A549 (cell line): ENCODE results near the gene USP32. TPM values are rescaled to one million over a fixed set of nuclear protein-coding genes. Genes with fewer than 3 reads are reported as not detected.
"Not testable (repeated sequence)": the region's sequence is repeated elsewhere in the genome, so short reads cannot be mapped to it uniquely, and the experiment has no call there.

Source experiments
- ATAC-seq, 2 experiments: fragments of 200-7000 bp in 1 of 2; fragments of >200 bp in 1 of 2; cut with Nextera tagmentation in 1 of 2; cut with Tn5 transposase in 1 of 2; 3 replicates each; pipeline versions ENCODE4 v1.8.0 to v1.9.1; 2018 to 2020; ENCODE audit warnings: mild to moderate bottlenecking in 1 of 2, moderate library complexity in 1 of 2
- CTCF ChIA-PET: fragments of 300-600 bp; sonication (Branson Sonifier 250); formaldehyde crosslinking; extraction: SDS; loops from one replicate; lab custom pipeline; 2021; ENCODE audit warnings: antibody characterized with exemption, inconsistent platforms; lab: Yijun Ruan, JAX
- POLR2A ChIA-PET: fragments of 350-600 bp; formaldehyde crosslinking; extraction: SDS; loops from one replicate; lab custom pipeline; 2021; ENCODE audit warnings: antibody characterized with exemption, inconsistent platforms; lab: Yijun Ruan, JAX
- DNase-seq, 2 experiments: peaks; one replicate each; pipeline versions ENCODE4 v3.0.0 to v3.0.0-alpha.2; 2011 to 2016; ENCODE audit warnings: low read depth in 1 of 2, low spot score in 1 of 2
- FAIRE-seq: peaks from 2 replicates; lab custom pipeline; 2011; peaks lifted over from hg19 to GRCh38; lab: Jason Lieb, UNC
- H3K27ac ChIP-seq, 2 experiments: fragments of >200 bp; sonication (Bioruptor Twin); formaldehyde crosslinking; 3 replicates each; pipeline ENCODE4 v1.5.1; 2016 to 2017
- H3K4me1 ChIP-seq: fragments of >200 bp; sonication (Bioruptor Twin); formaldehyde crosslinking; 3 replicates; pipeline ENCODE4 v1.6.1; 2016
- H3K4me2 ChIP-seq: fragments of >200 bp; sonication (Bioruptor Twin); formaldehyde crosslinking; 3 replicates; pipeline ENCODE4 v1.6.1; 2016
- H3K4me3 ChIP-seq: fragments of >200 bp; sonication (Bioruptor Twin); formaldehyde crosslinking; 3 replicates; pipeline ENCODE4 v1.5.1; 2016
- H3K9me3 ChIP-seq: fragments of >200 bp; sonication (Bioruptor Twin); formaldehyde crosslinking; 3 replicates; pipeline ENCODE4 v1.6.1; 2016
- BCL3 ChIP-seq: fragments of >200 bp; sonication (Bioruptor Twin); formaldehyde crosslinking; IDR thresholded peaks from 3 replicates; pipeline ENCODE4 v1.6.1; 2016
- CBX2 ChIP-seq: fragments of 200-600 bp; sonication (generic); IDR thresholded peaks from 2 replicates; pipeline ENCODE4 v1.6.1; 2016; ENCODE audit warnings: low read depth, mild to moderate bottlenecking, borderline replicate concordance
- CBX8 ChIP-seq: fragments of 200-600 bp; sonication (generic); IDR thresholded peaks from 2 replicates; pipeline ENCODE4 v1.6.1; 2016
- CEBPB ChIP-seq, 2 experiments: fragments of >200 bp in 1 of 2; sonication (Bioruptor Twin) in 1 of 2; formaldehyde crosslinking in 1 of 2; IDR thresholded peaks; 2 replicates each; pipeline ENCODE4 v1.6.1; 2012 to 2016
- CHD4 ChIP-seq: fragments of 200-600 bp; sonication (generic); IDR thresholded peaks from 2 replicates; pipeline ENCODE4 v1.6.1; 2016; ENCODE audit warnings: antibody characterized with exemption, mild to moderate bottlenecking, borderline replicate concordance
- CTCF ChIP-seq: fragments of >200 bp; sonication (Bioruptor Twin); formaldehyde crosslinking; IDR thresholded peaks from 3 replicates; pipeline ENCODE4 v1.5.1; 2016
- EHF ChIP-seq: fragments of 250-450 bp; sonication (Bioruptor Pico); IDR thresholded peaks from 2 replicates; pipeline ENCODE4 v1.5.0; 2020; ENCODE audit warnings: mild to moderate bottlenecking
- EHMT2 ChIP-seq: fragments of 200-600 bp; sonication (generic); IDR thresholded peaks from 2 replicates; pipeline ENCODE4 v1.6.1; 2016; ENCODE audit warnings: antibody characterized with exemption, low read depth, mild to moderate bottlenecking, moderate library complexity
- ELK1 ChIP-seq: fragments of 150-350 bp; IDR thresholded peaks from 2 replicates; pipeline ENCODE4 v1.6.1; 2014; ENCODE audit warnings: low read depth, mild to moderate bottlenecking, low read length
- ESRRA ChIP-seq: fragments of 150-350 bp; IDR thresholded peaks from 2 replicates; pipeline ENCODE4 v1.6.1; 2014; ENCODE audit warnings: mild to moderate bottlenecking, low read length, borderline replicate concordance
- FOSB ChIP-seq: fragments of 250-450 bp; sonication (Bioruptor Pico); IDR thresholded peaks from 2 replicates; pipeline ENCODE4 v1.5.0; 2020; ENCODE audit warnings: mild to moderate bottlenecking, moderate library complexity
- FOXS1 ChIP-seq: fragments of 250-450 bp; sonication (Bioruptor Pico); IDR thresholded peaks from 2 replicates; pipeline ENCODE4 v1.5.0; 2020; ENCODE audit warnings: mild to moderate bottlenecking, moderate library complexity
- HDAC2 ChIP-seq: fragments of 200-600 bp; sonication (generic); IDR thresholded peaks from 2 replicates; pipeline ENCODE4 v1.6.1; 2016
- HOXA7 ChIP-seq: fragments of 250-450 bp; sonication (Bioruptor Pico); IDR thresholded peaks from 2 replicates; pipeline ENCODE4 v1.5.0; 2020; ENCODE audit warnings: mild to moderate bottlenecking, moderate library complexity
- MAFK ChIP-seq: fragments of 450-650 bp; IDR thresholded peaks from 2 replicates; pipeline ENCODE4 v1.6.1; 2014; ENCODE audit not compliant: partially characterized antibody
- MYC ChIP-seq: IDR thresholded peaks from 2 replicates; pipeline ENCODE4 v1.6.1; 2012; ENCODE audit warnings: mild to moderate bottlenecking, inconsistent platforms, low read length, improper control_type of control experiment, borderline replicate concordance
- NFE2L2 ChIP-seq: fragments of 150-350 bp; conservative IDR thresholded peaks from 2 replicates; pipeline ENCODE4 v1.6.1; 2014; ENCODE audit warnings: low read length
- NPAS2 ChIP-seq: fragments of 250-450 bp; sonication (Bioruptor Pico); IDR thresholded peaks from 2 replicates; pipeline ENCODE4 v1.8.0; 2022; ENCODE audit warnings: mild to moderate bottlenecking, moderate library complexity, borderline replicate concordance
- NR3C1 ChIP-seq: fragments of >200 bp; sonication (Bioruptor Twin); formaldehyde crosslinking; IDR thresholded peaks from 3 replicates; pipeline ENCODE4 v1.6.1; 2017
- PHF8 ChIP-seq: fragments of 200-600 bp; sonication (generic); IDR thresholded peaks from 2 replicates; pipeline ENCODE4 v1.6.1; 2016; ENCODE audit warnings: low read depth, mild to moderate bottlenecking, antibody characterized with exemption, moderate library complexity, borderline replicate concordance
- RCOR1 ChIP-seq: fragments of 150-350 bp; IDR thresholded peaks from 2 replicates; pipeline ENCODE4 v1.6.1; 2014; ENCODE audit warnings: antibody characterized with exemption, low read length, low read depth
- RFX5 ChIP-seq: fragments of 450-650 bp; IDR thresholded peaks from 2 replicates; pipeline ENCODE4 v1.7.1; 2014; ENCODE audit warnings: antibody characterized with exemption, mild to moderate bottlenecking, moderate library complexity
- RNF2 ChIP-seq: fragments of 200-600 bp; sonication (generic); IDR thresholded peaks from 2 replicates; pipeline ENCODE4 v1.6.1; 2016; ENCODE audit warnings: low read depth, mild to moderate bottlenecking, antibody characterized with exemption, moderate library complexity, borderline replicate concordance
- SMC3 ChIP-seq: fragments of >200 bp; sonication (Bioruptor Twin); formaldehyde crosslinking; IDR thresholded peaks from 3 replicates; pipeline ENCODE4 v1.6.1; 2018; ENCODE audit warnings: inconsistent platforms
- ZNF302 ChIP-seq: fragments of 250-450 bp; sonication (Bioruptor Pico); IDR thresholded peaks from 2 replicates; pipeline ENCODE4 v1.9.0; 2021; ENCODE audit warnings: inconsistent platforms, mild to moderate bottlenecking, moderate library complexity
- WGBS: methylation state at CpG from one replicate; pipeline ENCODE4 v1.1.6; 2017; ENCODE audit errors: missing lambda C conversion rate; 5-methylcytosine and 5-hydroxymethylcytosine counted together
- polyA plus RNA-seq, 4 experiments: library from polyadenylated mRNA; depleted of rRNA in 3 of 4; stranded (reverse); fragments of >200 nt; fragmentation: RNase III in 1 of 4; extraction: RNeasy Plus Mini Kit Qiagen cat#74134 plus additional on column Dnase treatment in 1 of 4; gene quantifications; 2 replicates in 3 of 4; 3 replicates in 1 of 4; pipeline ENCODE4 v1.2.3, GENCODE V29; 2011 to 2017
- TF ChIP-seq, protein P1 (sequence below): IDR thresholded peaks from 2 replicates; pipeline ENCODE4 v1.6.1; 2012
- TF ChIP-seq, protein P2 (sequence below): fragments of 250-450 bp; sonication (Bioruptor Pico); IDR thresholded peaks from 2 replicates; pipeline ENCODE4 v1.5.0; 2020; ENCODE audit warnings: low read depth, mild to moderate bottlenecking, moderate library complexity

Gene USP32
- polyA plus RNA-seq, 2 of the 4 experiments (the other 2 are of a cell fraction), result 35.4 to 52.2 TPM

- TF ChIP-seq ZNF302 (CRISPR knock-in tag), result no peak
- no peak for TF ChIP-seq RCOR1
- no peak for TF ChIP-seq FOSB (CRISPR knock-in tag)
- TF ChIP-seq ESRRA, result no peak
- TF ChIP-seq NFE2L2, result no peak
- no peak for TF ChIP-seq SMC3
- no peak for TF ChIP-seq PHF8
- TF ChIP-seq EHF (CRISPR knock-in tag), result no peak
- TF ChIP-seq NPAS2 (CRISPR knock-in tag), result no peak
- TF ChIP-seq BCL3, result no peak
- TF ChIP-seq HDAC2, result no peak
- no peak for TF ChIP-seq CBX8
- no peak for TF ChIP-seq CHD4
- TF ChIP-seq RFX5, result no peak
- no peak for TF ChIP-seq ELK1
- TF ChIP-seq RNF2, result no peak
- no peak for TF ChIP-seq HOXA7 (CRISPR knock-in tag)
- TF ChIP-seq, all 56 proteins: peak for 0
- 60% methylated on average over 3 of the region's 3 CpGs for WGBS
- ATAC-seq (no peak), DNase-seq (no peak), FAIRE-seq (no peak)
- Histone ChIP-seq H3K9me3 (no peaks in the 10 kb centered on the region), H3K4me1 (no peaks in the 10 kb centered on the region), H3K27ac (no peak overlapping the region), H3K4me2 (no peak overlapping the region), H3K4me3 (no peak overlapping the region)
- CTCF ChIA-PET, result interaction anchor here (1.2 to 1.3 kb wide), 2 partner anchors 11 to 15 kb away, joined by 3 read pairs; no protein-coding TSS in a partner anchor
- POLR2A ChIA-PET, result no interaction called here
Observed at GRCh38 chr17:60345233-60345632, 46.7 kb downstream of the USP32 start.

DNA sequence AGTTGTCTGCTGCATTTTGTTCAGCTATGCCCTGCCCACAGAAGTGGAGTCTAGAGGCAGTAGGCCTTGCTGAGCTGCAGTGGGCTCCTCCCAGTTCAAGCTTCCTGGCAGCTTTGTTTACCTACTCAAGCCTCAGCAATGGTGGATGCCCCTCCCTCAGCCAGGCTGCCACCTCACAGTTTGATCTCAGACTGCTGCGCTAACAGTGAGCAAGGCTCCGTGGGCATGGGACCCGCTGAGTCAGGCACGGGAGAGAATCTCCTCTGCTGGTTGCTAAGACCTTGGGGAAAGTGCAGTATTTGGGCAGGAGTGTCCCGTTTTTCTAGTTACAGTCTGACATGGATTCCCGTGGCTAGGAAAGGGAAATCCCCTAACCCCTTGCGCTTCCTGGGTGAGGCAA lies 49.4 kb downstream of the USP32 start:
- CTCF ChIA-PET, result interaction anchor here (0.7 to 0.9 kb wide), 2 partner anchors 199 to 203 kb away, joined by 3 to 4 read pairs; no protein-coding TSS in a partner anchor
- not testable (repeated sequence) for FAIRE-seq, H3K9me3 ChIP-seq

GRCh38 chr17:60335289-60335688 lies 56.6 kb downstream of the USP32 start:
- ATAC-seq, result no peak
- no peak for DNase-seq
- FAIRE-seq, result no peak
- Histone ChIP-seq H3K9me3 (no peaks in the 10 kb centered on the region), H3K27ac (no peak overlapping the region), H3K4me2 (no peak overlapping the region), H3K4me3 (no peak overlapping the region), H3K4me1 (no peaks in the 10 kb centered on the region)
- ChIA-PET CTCF (no interaction called here), POLR2A (no interaction called here)
- 88% methylated on average over 2 of the region's 2 CpGs for WGBS
- TF ChIP-seq CBX2 (no peak), HDAC2 (no peak), MYC (no peak), ELK1 (no peak), EHMT2 (no peak), MAFK (no peak), CTCF (no peak), NPAS2 (CRISPR knock-in tag) (no peak), RFX5 (no peak), FOXS1 (CRISPR knock-in tag) (no peak), NR3C1 (no peak), HOXA7 (CRISPR knock-in tag) (no peak), CEBPB (IDR thresholded peaks at IDR 0.05) (no peak)
- TF ChIP-seq, protein P1, sequence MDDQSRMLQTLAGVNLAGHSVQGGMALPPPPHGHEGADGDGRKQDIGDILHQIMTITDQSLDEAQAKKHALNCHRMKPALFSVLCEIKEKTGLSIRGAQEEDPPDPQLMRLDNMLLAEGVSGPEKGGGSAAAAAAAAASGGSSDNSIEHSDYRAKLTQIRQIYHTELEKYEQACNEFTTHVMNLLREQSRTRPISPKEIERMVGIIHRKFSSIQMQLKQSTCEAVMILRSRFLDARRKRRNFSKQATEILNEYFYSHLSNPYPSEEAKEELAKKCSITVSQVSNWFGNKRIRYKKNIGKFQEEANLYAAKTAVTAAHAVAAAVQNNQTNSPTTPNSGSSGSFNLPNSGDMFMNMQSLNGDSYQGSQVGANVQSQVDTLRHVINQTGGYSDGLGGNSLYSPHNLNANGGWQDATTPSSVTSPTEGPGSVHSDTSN, result no peak
- TF ChIP-seq, protein P2, sequence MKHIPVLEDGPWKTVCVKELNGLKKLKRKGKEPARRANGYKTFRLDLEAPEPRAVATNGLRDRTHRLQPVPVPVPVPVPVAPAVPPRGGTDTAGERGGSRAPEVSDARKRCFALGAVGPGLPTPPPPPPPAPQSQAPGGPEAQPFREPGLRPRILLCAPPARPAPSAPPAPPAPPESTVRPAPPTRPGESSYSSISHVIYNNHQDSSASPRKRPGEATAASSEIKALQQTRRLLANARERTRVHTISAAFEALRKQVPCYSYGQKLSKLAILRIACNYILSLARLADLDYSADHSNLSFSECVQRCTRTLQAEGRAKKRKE (CRISPR knock-in tag), result no peak

More for the DNA sequence above, 49.4 kb downstream of the USP32 start:
- H3K27ac ChIP-seq, ATAC-seq, H3K4me3 ChIP-seq, H3K4me1 ChIP-seq, H3K4me2 ChIP-seq, DNase-seq, POLR2A ChIA-PET: not testable (repeated sequence)
- WGBS, result 86% methylated on average over 7 of the region's 7 CpGs
